Keratinocyte (primary cell): ENCODE measurements around the gene TIFAB. TPM values are rescaled to one million over a fixed set of nuclear protein-coding genes. Genes with fewer than 3 reads are reported as not detected.

Experiments
- DNase-seq: peaks from one replicate; pipeline ENCODE4 v3.0.0-alpha.2; 2011; ENCODE audit warnings: low read depth, missing footprints, low spot score
- FAIRE-seq: peaks from 2 replicates; lab custom pipeline; 2011; peaks lifted over from hg19 to GRCh38; lab: Jason Lieb, UNC
- H2AFZ ChIP-seq: 2 replicates; pipeline ENCODE4 v1.6.0; 2012; ENCODE audit warnings: low read length, control low read depth, inconsistent platforms; ENCODE audit not compliant: control insufficient read depth
- H3K27ac ChIP-seq: 2 replicates; pipeline ENCODE4 v1.5.1; 2011; ENCODE audit warnings: low read length; ENCODE audit not compliant: control insufficient read depth, insufficient read depth
- H3K27me3 ChIP-seq: 3 replicates; pipeline ENCODE4 v1.6.0; 2011; ENCODE audit warnings: low read length; ENCODE audit not compliant: control insufficient read depth, insufficient read depth; ENCODE audit errors: extremely low read depth
- H3K36me3 ChIP-seq, 2 experiments: 2 replicates in 1 of 2; 3 replicates in 1 of 2; pipeline ENCODE4 v1.5.1; 2011; ENCODE audit warnings: low read length in 2 of 2, mild to moderate bottlenecking in 1 of 2; ENCODE audit not compliant: control insufficient read depth in 2 of 2, insufficient read depth in 2 of 2; ENCODE audit errors: extremely low read depth in 1 of 2
- H3K4me1 ChIP-seq: 3 replicates; pipeline ENCODE4 v1.5.1; 2011; ENCODE audit warnings: low read length; ENCODE audit not compliant: control insufficient read depth, insufficient read depth; ENCODE audit errors: extremely low read depth
- H3K4me2 ChIP-seq: 3 replicates; pipeline ENCODE4 v1.6.0; 2011; ENCODE audit warnings: low read depth, low read length; ENCODE audit not compliant: control insufficient read depth, insufficient read depth; ENCODE audit errors: extremely low read depth
- H3K4me3 ChIP-seq, 3 experiments: fragments of 200-600 bp in 1 of 3; sonication (generic) in 1 of 3; 2 replicates in 2 of 3; 3 replicates in 1 of 3; pipeline ENCODE4 v1.5.1; 2011 to 2016; ENCODE audit warnings: low read length in 3 of 3, mild to moderate bottlenecking in 3 of 3, control low read depth in 2 of 3, inconsistent platforms in 1 of 3, low read depth in 1 of 3, mixed read lengths in 1 of 3, mixed run types in 1 of 3, moderate library complexity in 1 of 3; ENCODE audit not compliant: control insufficient read depth in 2 of 3, insufficient read depth in 2 of 3; ENCODE audit errors: extremely low read depth in 1 of 3
- H3K79me2 ChIP-seq: 2 replicates; pipeline ENCODE4 v1.6.0; 2012; ENCODE audit warnings: low read length; ENCODE audit not compliant: control insufficient read depth, insufficient read depth
- H3K9ac ChIP-seq: 3 replicates; pipeline ENCODE4 v1.6.0; 2011; ENCODE audit warnings: low read length; ENCODE audit not compliant: control insufficient read depth, insufficient read depth; ENCODE audit errors: extremely low read depth
- H3K9me1 ChIP-seq: 3 replicates; pipeline ENCODE4 v1.6.0; 2011; ENCODE audit warnings: low read length; ENCODE audit not compliant: control insufficient read depth, insufficient read depth; ENCODE audit errors: extremely low read depth
- H3K9me3 ChIP-seq: 2 replicates; pipeline ENCODE4 v1.5.1; 2012; ENCODE audit warnings: low read depth, low read length; ENCODE audit not compliant: control insufficient read depth
- H4K20me1 ChIP-seq: 3 replicates; pipeline ENCODE4 v1.6.0; 2011; ENCODE audit warnings: low read length; ENCODE audit not compliant: control insufficient read depth, insufficient read depth; ENCODE audit errors: extremely low read depth
- CTCF ChIP-seq, 3 experiments: IDR thresholded peaks in 1 of 3; conservative IDR thresholded peaks in 1 of 3; optimal IDR thresholded peaks in 1 of 3; 2 replicates in 2 of 3; 3 replicates in 1 of 3; pipeline versions ENCODE3 to v1.5.1; 2011; ENCODE audit warnings: low read length in 3 of 3, mild to moderate bottlenecking in 3 of 3, moderate library complexity in 2 of 3, control low read depth in 1 of 3, inconsistent platforms in 1 of 3; ENCODE audit not compliant: insufficient read depth in 2 of 3; ENCODE audit errors: extremely low read depth in 1 of 3
- EZH2 ChIP-seq: IDR thresholded peaks from one replicate; pipeline ENCODE4 v1.6.1; 2012; ENCODE audit warnings: inconsistent platforms, mild to moderate bottlenecking, low read length, moderate library complexity
- dilution Hi-C: fragments of 300-500 bp; cut with MboI; formaldehyde crosslinking; loops from one replicate; pipeline ENCODE4 v1.7.0; 2020; ENCODE audit warnings: low sequenced_read_pairs; ENCODE audit not compliant: extremely low pct_ligation_motif_present
- polyA plus RNA-seq, 5 experiments: library from polyadenylated mRNA; depleted of rRNA in 3 of 5; stranded (reverse) in 3 of 5; stranded (forward) in 1 of 5; unstranded in 1 of 5; fragments of >200 nt; gene quantifications; 1 replicate in 1 of 5; 2 replicates in 3 of 5; 3 replicates in 1 of 5; pipeline versions ENCODE4 v1.2.1 to v1.2.3, GENCODE V29; 2011 to 2012; ENCODE audit warnings: missing spikeins in 2 of 5, low read depth in 1 of 5, low replicate concordance in 1 of 5

The TIFAB gene
- polyA plus RNA-seq, 1 donor (not counting 4 experiments of a cell fraction or from before 2014, with no cell fraction given): not detected

GRCh38 chr5:135405082-135405481 lies 47.1 kb downstream of the TIFAB start:
- H3K9me1 ChIP-seq: no peaks in the 10 kb centered on the region
- no peaks in the 10 kb centered on the region for H3K4me1 ChIP-seq
- no peaks in the 10 kb centered on the region for H3K9me3 ChIP-seq
- H3K27ac ChIP-seq: no peak overlapping the region
- DNase-seq (no peak), FAIRE-seq (no peak)
- no peak overlapping the region for H2AFZ ChIP-seq
- no peaks in the 10 kb centered on the region for H3K79me2 ChIP-seq
- no peaks in the 10 kb centered on the region for H4K20me1 ChIP-seq
- H3K9ac ChIP-seq: no peak overlapping the region
- no peak for TF ChIP-seq CTCF (optimal IDR thresholded peaks at IDR 0.05 in 1 of 3, IDR thresholded peaks at IDR 0.05 in 1 of 3, conservative IDR thresholded peaks at IDR 0.05 in 1 of 3; ENCODE audit: extremely low read depth in 1 of 3, insufficient read depth in 2 of 3, low read length in 3 of 3)
- no peak for TF ChIP-seq EZH2
- no peaks in the 10 kb centered on the region for H3K36me3 ChIP-seq
- H3K4me2 ChIP-seq: no peak overlapping the region
- no peaks in the 10 kb centered on the region for H3K27me3 ChIP-seq
- H3K4me3 ChIP-seq: no peak overlapping the region
- dilution Hi-C loops: no loop called here

DNA sequence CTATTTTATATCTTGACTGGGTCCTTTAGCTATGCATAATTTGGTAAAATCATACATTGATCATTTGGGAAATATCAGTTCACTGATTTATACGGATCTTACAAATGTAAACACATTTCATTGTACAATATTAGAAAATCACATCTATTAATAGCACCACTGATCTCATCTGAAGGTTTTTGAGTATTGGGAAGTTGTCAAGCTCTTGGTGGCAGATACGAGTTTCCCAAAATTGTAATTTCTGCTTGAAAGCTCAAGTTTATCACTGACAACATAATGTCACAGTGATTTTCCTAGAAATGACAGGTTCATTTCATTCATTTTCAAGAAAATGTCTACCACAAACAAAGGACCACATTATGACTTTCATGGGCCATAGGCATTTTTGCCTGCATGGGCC lies 50.1 kb downstream of the TIFAB start:
- Histone ChIP-seq H3K9ac (no peak overlapping the region), H4K20me1 (peaks cover 4% of the 10 kb centered on the region), H3K79me2 (peaks cover 20% of the 10 kb centered on the region), H3K4me2 (no peak overlapping the region), H3K9me1 (no peaks in the 10 kb centered on the region), H3K4me3 (no peak overlapping the region), H3K9me3 (no peaks in the 10 kb centered on the region), H3K4me1 (peaks cover 9% of the 10 kb centered on the region), H3K27me3 (no peaks in the 10 kb centered on the region), H3K36me3 (no peaks in the 10 kb centered on the region), H3K27ac (no peak overlapping the region), H2AFZ (no peak overlapping the region)
- no peak for DNase-seq
- TF ChIP-seq CTCF (optimal IDR thresholded peaks at IDR 0.05 in 1 of 3, IDR thresholded peaks at IDR 0.05 in 1 of 3, conservative IDR thresholded peaks at IDR 0.05 in 1 of 3; ENCODE audit: extremely low read depth in 1 of 3, insufficient read depth in 2 of 3, low read length in 3 of 3) (no peak), EZH2 (no peak)
- no peak for FAIRE-seq
- dilution Hi-C loops: no loop called here
